Renal cortical epithelial cell (primary cell): ENCODE data around the gene ZNF518B. TPM values are rescaled to one million over a fixed set of nuclear protein-coding genes. Genes with fewer than 3 reads are reported as not detected.
"Not testable (repeated sequence)": the region's sequence is repeated elsewhere in the genome, so short reads cannot be mapped to it uniquely, and the experiment has no call there.

Experiments
- DNase-seq: peaks from one replicate; pipeline ENCODE4 v3.0.0-alpha.2; 2011; ENCODE audit warnings: low read depth
- total RNA-seq: library from RNA; depleted of rRNA; stranded (reverse); fragments of >200 nt; gene quantifications from 2 replicates; pipeline ENCODE4 v1.2.3, GENCODE V29; 2014

Gene ZNF518B
- total RNA-seq, 1 donor from 2014 or later = 29.6 TPM

DNA sequence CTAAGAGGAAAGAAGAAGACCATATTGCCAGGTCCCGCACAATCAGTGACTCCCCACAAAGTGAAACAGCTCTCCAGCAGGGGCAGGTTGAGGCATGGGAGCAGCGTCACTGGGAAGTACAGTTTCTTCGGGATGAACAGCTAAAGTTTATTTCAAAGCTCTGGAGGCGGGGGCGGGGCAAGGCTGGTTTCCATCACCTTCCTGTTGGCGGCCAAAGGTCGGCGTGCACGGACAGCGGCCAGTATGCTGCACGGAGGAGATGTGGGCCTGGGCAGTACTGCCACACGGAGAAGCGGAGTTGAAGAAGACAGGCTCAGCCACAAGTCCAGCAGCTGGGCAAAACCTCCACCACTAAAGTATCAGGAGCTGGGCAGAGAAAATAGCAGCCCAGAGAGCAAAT, 951 bp upstream of the ZNF518B start:
- DNase-seq = no peak

DNA sequence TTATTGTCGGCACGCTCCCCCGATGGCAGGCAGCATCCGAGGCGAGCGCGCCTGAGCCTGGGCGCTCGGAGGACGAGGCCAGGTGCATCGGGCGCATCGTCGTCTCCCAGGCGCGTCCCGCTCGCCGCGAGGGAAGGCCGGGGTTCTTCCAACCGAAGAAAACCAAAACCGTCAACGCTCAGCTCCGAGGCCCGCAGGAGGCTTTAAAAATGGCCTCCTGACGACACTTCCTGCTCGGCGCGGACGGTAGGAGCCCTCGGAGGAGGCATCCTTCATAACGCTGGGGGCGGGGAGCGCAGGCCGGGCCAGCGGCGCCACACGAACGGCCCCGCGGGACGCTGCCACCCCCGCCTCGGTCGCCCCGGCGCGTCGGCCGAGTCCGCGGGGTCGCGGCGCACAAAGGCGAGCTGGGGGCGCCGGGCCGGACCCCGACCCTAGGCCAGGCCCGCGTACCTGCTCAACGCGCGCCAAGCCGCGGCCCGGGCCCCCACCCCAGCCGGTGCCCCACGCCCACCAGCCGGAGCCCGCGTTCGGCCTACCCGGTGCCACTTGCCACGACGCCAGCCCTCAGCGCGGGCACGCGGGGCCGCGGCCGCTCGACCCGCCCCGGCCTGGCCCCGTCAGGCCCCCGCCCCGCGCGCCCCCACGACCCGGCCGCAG, 501 bp downstream of the ZNF518B start:
- peak; percentile 20 for DNase-seq

DNA sequence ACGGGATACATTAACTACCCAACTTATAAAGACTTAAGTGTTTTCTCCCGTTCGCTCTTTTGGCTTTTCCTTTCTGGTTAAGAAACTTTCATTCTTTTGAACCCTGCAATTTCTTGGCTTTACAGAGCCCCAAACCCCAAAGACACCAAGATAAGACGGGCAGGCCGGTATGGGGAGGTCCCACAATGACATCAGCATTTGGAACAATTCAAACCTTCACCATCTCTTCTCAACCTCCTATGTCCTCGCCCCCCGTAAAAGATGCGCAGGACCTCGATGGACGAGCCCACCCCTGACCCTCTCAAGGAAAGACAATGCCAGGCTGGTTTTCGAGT, 999 bp downstream of the ZNF518B start:
- DNase-seq = no peak

DNA sequence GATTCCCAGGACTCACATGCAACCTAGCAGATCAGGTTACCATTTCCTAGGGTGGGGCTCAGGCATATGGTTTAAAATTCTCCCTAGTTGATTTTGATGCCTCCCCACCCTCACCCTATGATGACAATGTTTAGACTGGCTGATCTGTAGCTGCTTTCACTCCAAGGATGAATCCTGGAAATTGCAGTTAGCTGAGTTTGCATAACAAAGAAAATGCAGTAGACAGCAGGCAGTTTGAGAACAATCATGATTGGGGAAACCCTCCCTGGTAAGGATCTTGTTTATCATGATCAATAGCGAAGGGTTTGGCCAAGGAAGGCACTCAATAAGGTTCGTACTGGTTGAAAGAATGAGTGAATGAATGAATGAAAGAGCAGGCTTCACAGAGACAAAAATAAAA, 2.1 kb downstream of the ZNF518B start:
- DNase-seq = no peak

DNA sequence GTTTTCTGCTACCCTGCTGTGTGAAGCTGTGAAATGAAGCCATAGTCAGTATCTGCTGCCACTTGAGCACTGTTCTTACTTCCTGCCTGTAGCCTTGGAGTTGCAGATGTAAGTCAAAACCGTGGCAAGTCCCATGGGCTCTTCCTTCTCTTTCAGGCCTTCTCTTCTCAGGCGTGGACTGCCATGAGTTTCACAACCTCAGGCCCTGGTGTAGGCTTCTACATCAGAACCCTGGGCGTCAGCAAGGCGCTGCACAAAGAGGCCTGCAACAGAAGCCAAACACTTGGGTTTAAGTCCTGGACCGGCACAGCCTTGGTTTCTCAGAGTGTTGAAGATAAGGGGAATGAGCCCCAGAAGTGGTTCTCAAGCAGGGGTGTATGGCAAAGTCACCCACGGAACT, 2.5 kb downstream of the ZNF518B start:
- no peak for DNase-seq

DNA sequence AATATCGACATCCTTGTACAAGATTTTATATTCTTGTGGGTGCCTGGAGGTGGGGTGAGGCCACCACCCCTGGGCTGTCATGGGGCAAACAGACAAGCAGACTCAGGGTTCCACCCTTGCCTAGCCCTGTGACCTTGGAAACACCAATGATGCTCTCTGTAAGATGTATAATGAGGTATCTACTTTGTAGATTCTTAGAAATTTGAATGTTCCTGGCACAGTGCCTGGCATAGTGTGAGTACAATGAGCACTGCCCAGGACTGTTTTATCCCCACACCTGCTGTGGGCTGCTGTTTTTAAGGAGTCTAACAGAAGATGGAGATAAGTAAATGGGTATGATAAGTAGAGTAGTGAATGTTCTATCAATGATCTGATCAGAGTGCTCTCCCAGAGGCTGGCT, 3.1 kb downstream of the ZNF518B start:
- no peak for DNase-seq

DNA sequence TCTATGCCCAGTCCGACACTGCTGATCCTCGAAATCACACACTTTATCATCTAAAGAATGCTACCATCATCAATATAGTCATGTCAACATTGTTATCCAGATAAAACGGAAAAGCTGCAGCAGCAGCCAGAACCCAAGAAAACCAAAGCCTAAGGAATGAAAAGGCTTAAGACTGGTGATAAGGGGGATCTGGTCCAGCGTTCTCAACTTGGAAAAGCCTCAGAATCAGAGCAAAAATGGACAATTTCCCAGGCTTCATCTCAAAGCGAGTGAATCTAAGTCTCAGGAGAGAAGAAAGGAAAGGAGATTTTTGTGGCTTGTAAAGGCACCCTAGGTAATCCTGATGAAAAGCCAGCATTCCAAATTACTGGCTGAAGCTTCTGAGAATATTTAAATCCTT, 8.2 kb downstream of the ZNF518B start:
- no peak for DNase-seq

DNA sequence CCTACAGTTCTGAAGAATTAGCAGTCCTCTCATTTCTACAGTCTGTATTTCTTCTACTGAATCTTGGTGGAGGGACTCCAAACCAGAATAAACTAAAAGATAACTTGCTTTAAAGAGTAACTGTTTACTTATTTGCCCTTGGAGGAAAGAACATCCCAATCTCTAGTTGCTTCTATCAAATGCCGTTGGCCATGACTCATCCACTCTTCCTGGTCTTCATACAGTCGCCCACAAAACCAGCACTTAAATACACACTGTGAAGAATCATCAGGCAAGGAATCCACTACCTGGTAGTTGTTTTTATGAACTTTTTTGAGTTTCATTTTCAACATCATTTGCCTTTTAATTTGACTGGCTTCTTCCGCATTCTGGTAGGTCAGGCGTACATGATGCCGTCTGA, 14.2 kb downstream of the ZNF518B start:
- DNase-seq = no peak

DNA sequence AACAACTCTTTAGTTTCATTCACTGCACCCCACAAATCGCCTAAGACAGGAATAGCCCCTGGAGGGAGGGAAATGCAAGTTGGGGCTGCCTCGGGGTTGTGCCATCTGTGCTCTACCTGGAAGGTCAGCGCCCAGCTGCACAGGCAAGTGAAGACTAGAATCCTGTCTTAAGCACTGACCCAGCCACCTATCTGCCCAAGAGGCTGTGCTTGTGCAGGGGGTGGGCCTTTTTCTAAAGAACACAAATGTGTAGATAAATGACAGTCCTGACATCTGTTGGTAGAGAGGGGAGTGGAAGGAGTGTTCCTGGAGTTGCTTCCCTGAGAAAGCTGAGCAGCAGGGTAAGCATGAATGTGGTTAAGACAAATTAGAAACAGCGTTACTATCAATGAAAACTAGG, 15.7 kb downstream of the ZNF518B start:
- DNase-seq = no peak

DNA sequence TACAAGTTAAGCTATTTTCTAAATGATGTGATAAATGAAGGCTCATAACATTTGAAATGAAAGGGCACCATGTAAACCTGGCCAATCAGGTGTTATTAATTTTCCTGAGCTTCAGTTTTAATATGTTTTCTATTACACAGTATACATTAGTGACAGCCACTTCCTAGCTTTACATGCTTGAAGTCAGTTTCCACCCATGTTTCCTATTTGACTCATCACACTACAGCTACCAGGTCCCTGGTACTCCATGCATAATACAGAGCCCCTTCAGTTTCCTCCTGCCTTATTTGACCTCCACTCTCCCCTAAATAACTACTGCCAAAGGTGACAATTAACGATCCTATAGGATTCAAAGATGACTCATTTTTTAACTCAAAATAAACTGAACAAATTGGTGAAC, 18.3 kb downstream of the ZNF518B start:
- no peak for DNase-seq

DNA sequence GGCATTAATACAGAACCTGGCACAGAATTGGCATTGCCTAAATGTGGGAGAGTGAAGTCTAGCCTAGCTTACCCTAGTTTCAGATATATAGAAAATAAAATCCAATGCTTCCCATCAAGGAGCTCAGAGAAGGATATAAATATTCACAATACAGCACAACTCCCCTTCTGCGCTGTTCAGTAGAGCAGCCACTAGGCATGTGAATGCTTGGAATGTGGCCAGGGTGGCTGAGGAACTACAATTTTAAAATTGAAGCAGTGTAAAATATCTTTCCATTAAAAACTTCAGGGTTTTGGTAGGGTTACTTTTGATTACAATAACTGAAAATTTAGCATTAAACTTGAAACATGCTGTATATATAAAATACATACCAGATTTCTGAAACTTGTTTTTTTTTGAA, 19.5 kb downstream of the ZNF518B start:
- DNase-seq = no peak

DNA sequence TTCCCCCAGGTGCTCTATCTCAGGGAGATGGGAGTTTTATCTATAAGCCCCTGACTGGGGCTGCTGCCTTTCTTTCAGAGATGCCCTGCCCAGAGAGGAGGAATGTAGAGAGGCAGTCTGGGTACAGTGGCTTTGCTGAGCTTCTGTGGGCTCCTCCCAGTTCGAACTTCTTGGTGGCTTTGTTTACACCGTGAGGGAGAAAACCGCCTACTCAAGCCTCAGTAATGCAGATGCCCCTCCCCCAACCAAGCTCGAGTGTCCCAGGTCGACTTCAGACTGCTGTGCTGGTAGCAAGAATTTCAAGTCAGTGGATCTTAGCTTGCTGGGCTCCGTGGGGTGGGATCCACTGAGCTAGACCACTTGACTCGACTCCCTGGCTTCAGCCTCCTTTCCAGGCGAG, 29.5 kb downstream of the ZNF518B start:
- not testable (repeated sequence) for DNase-seq

DNA sequence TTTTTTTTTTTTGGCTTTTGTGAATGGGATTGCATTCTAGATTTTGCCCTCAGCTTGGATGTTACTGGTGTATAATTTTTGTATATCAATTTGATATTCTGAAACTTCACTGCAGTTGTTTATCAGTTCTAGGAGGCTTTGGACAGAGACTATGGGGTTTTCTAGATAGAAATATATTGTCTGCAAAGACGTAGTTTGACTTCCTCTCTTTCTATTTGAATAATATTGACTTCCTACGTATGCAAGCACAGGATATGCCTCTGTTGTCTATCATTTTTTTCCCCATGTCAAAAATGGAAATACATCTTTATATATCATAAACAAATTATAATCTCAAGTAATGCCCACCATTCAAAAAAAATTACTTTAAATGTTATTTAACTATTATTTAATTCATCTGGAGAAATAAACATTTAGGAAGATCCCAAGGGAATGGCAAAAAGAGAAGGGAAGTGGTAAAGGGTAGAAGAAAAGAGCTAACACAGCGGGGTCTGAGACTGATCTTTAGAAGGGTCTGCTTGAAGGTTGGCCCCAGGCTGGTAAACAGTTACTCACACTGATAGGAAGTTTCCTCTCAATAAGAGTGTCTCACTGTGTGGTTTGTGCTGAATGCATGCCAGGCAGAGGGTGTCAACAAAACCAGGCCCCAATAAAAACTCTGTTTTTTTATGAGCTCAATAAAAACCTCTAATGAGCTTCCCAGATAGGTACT, 35.7 kb downstream of the ZNF518B start:
- DNase-seq = no peak

DNA sequence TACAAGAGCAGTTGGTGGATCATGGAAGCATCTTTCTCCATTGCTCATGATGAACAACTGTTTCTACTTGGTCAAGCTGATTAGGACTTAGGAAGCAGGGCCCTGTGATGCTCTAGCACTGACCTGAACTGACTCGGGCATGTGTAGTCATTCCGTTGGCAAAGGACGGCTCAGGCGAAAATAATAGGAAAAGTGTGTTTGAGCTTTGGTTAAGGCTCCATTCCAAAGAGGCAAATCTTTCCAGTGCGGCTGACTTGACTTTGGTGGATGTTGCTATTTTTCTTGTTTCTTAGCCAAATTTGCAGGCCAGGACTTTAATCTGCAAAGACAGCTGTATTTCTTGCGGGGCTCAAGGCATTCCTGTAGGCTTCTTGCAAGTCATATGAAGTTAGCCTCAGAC, 39.5 kb downstream of the ZNF518B start:
- no peak for DNase-seq

DNA sequence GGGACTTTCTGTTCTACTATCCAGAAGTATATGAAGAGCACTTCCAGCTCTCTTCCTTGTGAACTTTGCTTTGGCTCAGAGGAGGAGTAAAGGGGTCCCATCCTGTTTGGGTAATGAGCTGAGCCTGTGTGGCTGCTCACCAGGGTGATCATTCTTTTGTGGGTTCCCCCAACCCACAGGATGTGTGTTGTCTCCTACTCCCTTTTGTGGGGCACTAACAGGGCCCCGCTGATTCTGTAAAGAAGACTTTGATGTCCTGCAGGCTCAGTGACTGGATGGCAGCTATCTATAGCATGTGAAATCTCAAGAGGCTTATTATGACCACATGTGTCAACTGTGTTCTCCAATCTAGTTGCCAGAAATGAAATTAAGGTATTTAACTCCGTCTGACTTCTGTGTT, 40.8 kb downstream of the ZNF518B start:
- DNase-seq = no peak

DNA sequence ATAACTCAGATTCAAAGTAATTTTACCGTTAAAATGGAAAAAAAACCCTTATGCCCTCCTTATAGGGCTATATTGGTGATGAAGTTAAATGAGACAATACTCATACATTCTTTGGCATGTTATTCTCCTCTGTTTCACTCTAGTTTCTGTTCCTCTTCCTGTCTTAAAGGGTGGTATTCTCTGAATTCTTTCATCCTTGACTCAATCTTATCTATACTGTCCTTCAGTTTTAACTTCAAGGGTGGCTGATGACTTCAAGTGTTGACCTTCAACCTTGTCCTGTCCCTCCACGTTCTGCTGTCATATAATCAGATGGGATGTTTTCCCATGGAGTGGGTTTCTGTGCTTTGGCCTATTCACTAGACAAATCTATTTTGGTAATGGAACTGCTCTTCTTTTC, 44.0 kb downstream of the ZNF518B start:
- no peak for DNase-seq

DNA sequence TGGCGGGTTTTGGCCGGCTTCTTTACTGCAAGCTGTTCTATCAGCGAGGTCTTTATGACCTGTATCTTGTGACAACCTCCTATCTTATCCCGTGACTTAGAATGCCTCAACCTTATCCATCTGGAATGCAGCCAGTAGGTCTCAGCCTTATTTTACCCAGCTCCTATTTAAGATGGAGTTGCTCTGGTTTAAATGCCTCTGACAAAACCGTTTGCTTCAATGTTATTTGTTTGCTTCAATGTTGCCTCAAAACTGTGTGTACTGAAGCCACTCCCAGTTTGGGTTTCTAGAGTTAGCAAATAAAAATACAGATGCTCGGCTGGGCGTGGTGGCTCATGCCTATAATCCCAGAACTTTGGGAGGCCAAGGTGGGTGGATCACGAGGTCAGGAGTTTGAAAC, 51.6 kb downstream of the ZNF518B start:
- DNase-seq = no peak

DNA sequence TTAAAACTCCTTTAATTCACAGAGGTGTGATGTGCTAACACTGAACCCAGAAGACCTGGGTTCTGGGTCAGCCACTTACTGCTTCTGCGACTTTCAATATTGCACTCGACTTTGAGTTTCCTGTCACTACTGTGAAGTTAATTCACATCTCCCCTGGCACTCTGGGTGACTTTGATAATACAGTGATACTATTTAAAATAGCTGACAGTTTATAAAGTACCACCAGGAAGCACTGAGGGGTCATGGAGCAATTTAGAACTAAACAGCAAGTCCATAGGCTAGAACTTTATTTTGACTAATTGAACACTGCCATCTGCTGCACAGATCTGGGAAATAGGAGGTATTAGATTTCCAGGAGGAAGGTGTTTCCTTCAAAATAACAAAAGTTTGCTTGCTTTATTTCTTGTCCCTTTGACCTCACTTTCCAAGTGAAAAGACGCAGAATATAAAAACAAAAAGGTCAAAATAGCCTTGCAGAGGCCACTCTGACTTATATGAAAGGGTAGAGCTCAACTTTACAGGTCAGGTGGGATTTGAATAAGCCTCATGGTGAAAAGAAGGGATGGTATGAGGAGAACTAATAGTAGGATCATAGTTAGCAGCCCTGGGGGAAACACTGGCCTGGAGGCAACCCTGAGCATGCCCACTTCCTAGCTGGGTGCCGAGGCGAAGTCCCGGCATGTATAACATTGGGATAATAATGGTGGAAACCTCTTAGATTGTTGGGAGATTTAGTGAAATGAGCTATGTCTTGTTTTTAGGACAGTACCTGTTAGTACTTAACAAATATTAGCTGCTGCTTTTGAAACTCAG, 53.4 kb downstream of the ZNF518B start:
- DNase-seq = peak; percentile 36

DNA sequence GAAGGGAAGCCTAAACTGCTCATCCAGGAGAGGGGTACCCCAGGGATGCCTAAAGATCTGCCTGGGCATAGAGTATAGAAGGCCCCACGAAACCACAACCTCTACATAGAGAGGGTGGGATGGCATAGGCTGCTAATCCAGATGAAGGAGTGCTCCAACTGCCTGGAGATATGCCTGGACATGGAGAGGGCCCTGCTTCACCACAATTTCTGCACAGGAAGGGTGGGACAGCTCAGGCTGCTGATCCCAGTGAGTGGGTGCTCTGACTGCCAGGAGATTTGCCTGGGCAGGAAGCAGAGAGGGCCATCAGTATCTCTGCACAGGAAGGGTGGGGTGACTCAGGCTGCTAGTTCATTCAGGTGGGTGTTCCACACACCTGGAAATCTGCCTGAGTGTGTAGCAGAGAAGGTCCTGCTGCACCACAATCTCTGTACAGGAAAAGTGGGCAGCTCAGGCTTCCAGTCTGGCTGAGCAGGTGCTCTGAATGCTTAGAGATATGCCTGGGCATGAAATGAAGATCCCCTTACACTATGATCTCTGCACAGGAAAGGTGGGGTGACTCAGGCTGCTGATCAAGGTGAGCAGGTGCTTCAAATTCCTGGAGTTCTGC, 61.1 kb downstream of the ZNF518B start:
- DNase-seq = no peak
